Measurements from ENCODE around the gene ZNF578.
"Not testable (repeated sequence)": the region's sequence is repeated elsewhere in the genome, so short reads cannot be mapped to it uniquely, and the experiment has no call there.

Gene ZNF578

GRCh38 chr19:52516191-52516590, 62.8 kb downstream of the ZNF578 start:
- Histone ChIP-seq H3K36me3 (ENCODE audit: control insufficient read depth, insufficient read depth, low read length) (peaks cover 4% of the 10 kb centered on the region; the same call in 1 of the 2 replicates), H3K27me3 (ENCODE audit: control insufficient read depth, insufficient read depth, low read length) (no peaks in the 10 kb centered on the region), H3K27ac (ENCODE audit: low read depth, low read length) (no peak overlapping the region), H3K9ac (ENCODE audit: low read depth, low read length) (no peak overlapping the region), H3K4me1 (ENCODE audit: control insufficient read depth, insufficient read depth, low read length) (peaks cover 19% of the 10 kb centered on the region), H3K9me3 (ENCODE audit: control insufficient read depth, insufficient read depth, low read length) (no peaks in the 10 kb centered on the region), H3K4me3 (ENCODE audit: low read depth, low read length) (no peak overlapping the region)

GRCh38 chr19:52518646-52519045, 65.3 kb downstream of the ZNF578 start:
- Histone ChIP-seq H3K9ac (ENCODE audit: low read depth, low read length) (no peak overlapping the region), H3K9me3 (ENCODE audit: control insufficient read depth, insufficient read depth, low read length) (no peaks in the 10 kb centered on the region), H3K27ac (ENCODE audit: low read depth, low read length) (no peak overlapping the region), H3K36me3 (ENCODE audit: control insufficient read depth, insufficient read depth, low read length) (no peaks in the 10 kb centered on the region), H3K4me1 (ENCODE audit: control insufficient read depth, insufficient read depth, low read length) (peaks cover 19% of the 10 kb centered on the region), H3K27me3 (ENCODE audit: control insufficient read depth, insufficient read depth, low read length) (no peaks in the 10 kb centered on the region), H3K4me3 (ENCODE audit: low read depth, low read length) (no peak overlapping the region)

GRCh38 chr19:52519175-52519574, 65.8 kb downstream of the ZNF578 start:
- H3K4me3 ChIP-seq (ENCODE audit: low read depth, low read length); H3K9ac ChIP-seq (ENCODE audit: low read depth, low read length); H3K9me3 ChIP-seq (ENCODE audit: control insufficient read depth, insufficient read depth, low read length); H3K27me3 ChIP-seq (ENCODE audit: control insufficient read depth, insufficient read depth, low read length); H3K27ac ChIP-seq (ENCODE audit: low read depth, low read length); H3K36me3 ChIP-seq (ENCODE audit: control insufficient read depth, insufficient read depth, low read length): not testable (repeated sequence)
- peaks cover 19% of the 10 kb centered on the region for H3K4me1 ChIP-seq (ENCODE audit: control insufficient read depth, insufficient read depth, low read length)

GRCh38 chr19:52520013-52520412, 66.7 kb downstream of the ZNF578 start:
- H3K4me1 ChIP-seq (ENCODE audit: control insufficient read depth, insufficient read depth, low read length): peaks cover 19% of the 10 kb centered on the region
- no peak overlapping the region for H3K4me3 ChIP-seq (ENCODE audit: low read depth, low read length)
- H3K27me3 ChIP-seq (ENCODE audit: control insufficient read depth, insufficient read depth, low read length): no peaks in the 10 kb centered on the region
- no peaks in the 10 kb centered on the region for H3K9me3 ChIP-seq (ENCODE audit: control insufficient read depth, insufficient read depth, low read length)
- no peak overlapping the region for H3K9ac ChIP-seq (ENCODE audit: low read depth, low read length)
- no peaks in the 10 kb centered on the region for H3K36me3 ChIP-seq (ENCODE audit: control insufficient read depth, insufficient read depth, low read length)
- H3K27ac ChIP-seq (ENCODE audit: low read depth, low read length): no peak overlapping the region

- H3K9me3 ChIP-seq (ENCODE audit: control insufficient read depth, insufficient read depth, low read length): no peaks in the 10 kb centered on the region
- H3K9ac ChIP-seq (ENCODE audit: low read depth, low read length): no peak overlapping the region
- no peak overlapping the region for H3K27ac ChIP-seq (ENCODE audit: low read depth, low read length)
- no peaks in the 10 kb centered on the region for H3K27me3 ChIP-seq (ENCODE audit: control insufficient read depth, insufficient read depth, low read length)
- H3K4me3 ChIP-seq (ENCODE audit: low read depth, low read length): no peak overlapping the region
- H3K4me1 ChIP-seq (ENCODE audit: control insufficient read depth, insufficient read depth, low read length): peaks cover 19% of the 10 kb centered on the region
- H3K36me3 ChIP-seq (ENCODE audit: control insufficient read depth, insufficient read depth, low read length): no peaks in the 10 kb centered on the region
Measured at GRCh38 chr19:52522551-52522950, 69.2 kb downstream of the ZNF578 start.

- Histone ChIP-seq H3K36me3 (ENCODE audit: control insufficient read depth, insufficient read depth, low read length) (no peaks in the 10 kb centered on the region), H3K4me3 (ENCODE audit: low read depth, low read length) (no peak overlapping the region), H3K9ac (ENCODE audit: low read depth, low read length) (no peak overlapping the region), H3K27ac (ENCODE audit: low read depth, low read length) (no peak overlapping the region), H3K27me3 (ENCODE audit: control insufficient read depth, insufficient read depth, low read length) (no peaks in the 10 kb centered on the region), H3K4me1 (ENCODE audit: control insufficient read depth, insufficient read depth, low read length) (peaks cover 11% of the 10 kb centered on the region), H3K9me3 (ENCODE audit: control insufficient read depth, insufficient read depth, low read length) (no peaks in the 10 kb centered on the region)
Measured at GRCh38 chr19:52524086-52524485, 70.7 kb downstream of the ZNF578 start.

- Histone ChIP-seq H3K4me1 (ENCODE audit: control insufficient read depth, insufficient read depth, low read length) (no peaks in the 10 kb centered on the region), H3K27ac (ENCODE audit: low read depth, low read length) (peak within 1 kb of the TSS; percentile 94), H3K4me3 (ENCODE audit: low read depth, low read length) (peak within 1 kb of the TSS; percentile 97), H3K9me3 (ENCODE audit: control insufficient read depth, insufficient read depth, low read length) (no peaks in the 10 kb centered on the region), H3K27me3 (ENCODE audit: control insufficient read depth, insufficient read depth, low read length) (no peaks in the 10 kb centered on the region), H3K9ac (ENCODE audit: low read depth, low read length) (peak within 1 kb of the TSS; percentile 73), H3K36me3 (ENCODE audit: control insufficient read depth, insufficient read depth, low read length) (no peaks in the 10 kb centered on the region)
Measured at GRCh38 chr19:52527134-52527955, 74.0 kb downstream of the ZNF578 start, which contains the start of gene ZNF808. TSS of gene ZNF808 (plus strand) at chr19:52527668. CDS start at chr19:52543285, 15,617 bp downstream.

- H3K36me3 ChIP-seq (ENCODE audit: control insufficient read depth, insufficient read depth, low read length): no peaks in the 10 kb centered on the region
- H3K27ac ChIP-seq (ENCODE audit: low read depth, low read length): peak overlapping the region; percentile 53
- H3K4me1 ChIP-seq (ENCODE audit: control insufficient read depth, insufficient read depth, low read length): no peaks in the 10 kb centered on the region
- H3K4me3 ChIP-seq (ENCODE audit: low read depth, low read length): peak overlapping the region; percentile 97
- H3K9me3 ChIP-seq (ENCODE audit: control insufficient read depth, insufficient read depth, low read length): no peaks in the 10 kb centered on the region
- H3K27me3 ChIP-seq (ENCODE audit: control insufficient read depth, insufficient read depth, low read length): no peaks in the 10 kb centered on the region
- H3K9ac ChIP-seq (ENCODE audit: low read depth, low read length): peak overlapping the region; percentile 73
Measured at GRCh38 chr19:52527956-52528351, 74.6 kb downstream of the ZNF578 start.

GRCh38 chr19:52532480-52532879, 79.1 kb downstream of the ZNF578 start:
- Histone ChIP-seq H3K36me3 (ENCODE audit: control insufficient read depth, insufficient read depth, low read length) (no peaks in the 10 kb centered on the region), H3K4me1 (ENCODE audit: control insufficient read depth, insufficient read depth, low read length) (no peaks in the 10 kb centered on the region), H3K9me3 (ENCODE audit: control insufficient read depth, insufficient read depth, low read length) (no peaks in the 10 kb centered on the region), H3K9ac (ENCODE audit: low read depth, low read length) (no peak overlapping the region), H3K27me3 (ENCODE audit: control insufficient read depth, insufficient read depth, low read length) (peaks cover 9% of the 10 kb centered on the region), H3K4me3 (ENCODE audit: low read depth, low read length) (no peak overlapping the region), H3K27ac (ENCODE audit: low read depth, low read length) (no peak overlapping the region)

GRCh38 chr19:52533901-52534300, 80.5 kb downstream of the ZNF578 start:
- Histone ChIP-seq H3K9ac (ENCODE audit: low read depth, low read length) (no peak overlapping the region), H3K9me3 (ENCODE audit: control insufficient read depth, insufficient read depth, low read length) (no peaks in the 10 kb centered on the region), H3K27ac (ENCODE audit: low read depth, low read length) (no peak overlapping the region), H3K4me3 (ENCODE audit: low read depth, low read length) (no peak overlapping the region), H3K4me1 (ENCODE audit: control insufficient read depth, insufficient read depth, low read length) (no peaks in the 10 kb centered on the region), H3K27me3 (ENCODE audit: control insufficient read depth, insufficient read depth, low read length) (peaks cover 9% of the 10 kb centered on the region), H3K36me3 (ENCODE audit: control insufficient read depth, insufficient read depth, low read length) (no peaks in the 10 kb centered on the region)

GRCh38 chr19:52535385-52535770, 82.0 kb downstream of the ZNF578 start:
- peak overlapping the region; percentile 75 for H3K27ac ChIP-seq (ENCODE audit: low read depth, low read length)
- peak overlapping the region; percentile 63 for H3K4me3 ChIP-seq (ENCODE audit: low read depth, low read length)
- not testable (repeated sequence) for H3K9me3 ChIP-seq (ENCODE audit: control insufficient read depth, insufficient read depth, low read length); H3K4me1 ChIP-seq (ENCODE audit: control insufficient read depth, insufficient read depth, low read length); H3K36me3 ChIP-seq (ENCODE audit: control insufficient read depth, insufficient read depth, low read length); H3K9ac ChIP-seq (ENCODE audit: low read depth, low read length); H3K27me3 ChIP-seq (ENCODE audit: control insufficient read depth, insufficient read depth, low read length)
